Retinal pigment epithelial cell (primary cell): ENCODE data around the gene FOXP4.

Experiments
- DNase-seq: peaks from one replicate; pipeline ENCODE4 v3.0.0-alpha.2; 2010; ENCODE audit warnings: low read depth
- H3K4me3 ChIP-seq: 2 replicates; pipeline ENCODE4 v1.5.1; 2011; ENCODE audit warnings: mild to moderate bottlenecking, low read length, control low read depth, moderate library complexity
- TF ChIP-seq, protein P1 (sequence below): conservative IDR thresholded peaks from 2 replicates; pipeline ENCODE4 v1.5.1; 2011; ENCODE audit warnings: low read depth, low read length, control low read depth, inconsistent platforms

FOXP4 gene

DNA sequence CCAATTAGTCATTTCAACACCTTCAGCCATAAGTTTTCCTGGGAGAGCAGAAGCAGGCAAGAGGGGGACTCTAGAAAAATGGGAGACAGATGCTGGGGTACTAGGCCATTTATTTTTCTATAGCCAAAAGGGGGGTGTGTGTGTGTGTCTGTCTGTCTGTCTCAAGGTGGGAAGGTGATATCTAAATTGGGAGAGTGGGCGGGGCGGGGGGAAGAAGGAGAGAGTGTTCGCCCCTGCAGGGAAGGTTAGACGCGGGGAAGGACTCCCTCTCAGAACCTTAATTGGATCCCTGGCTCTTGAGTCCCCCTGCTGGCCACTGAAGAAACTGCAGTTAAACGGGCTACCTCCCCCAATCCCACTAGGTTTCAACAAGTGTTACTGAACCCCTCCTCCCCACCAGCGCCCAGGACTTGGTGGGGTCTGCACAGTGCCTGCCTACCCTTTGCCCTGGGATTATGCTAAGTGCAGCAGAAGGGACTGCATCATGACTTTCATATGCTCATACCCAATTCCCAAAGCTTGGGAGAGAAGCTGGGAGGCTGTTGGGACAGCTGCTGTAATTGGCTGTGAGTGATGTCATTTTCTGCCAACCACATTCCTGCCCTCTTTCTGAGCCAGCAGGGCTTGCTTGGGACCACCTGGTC is 45.8 kb downstream of the FOXP4 start:
- DNase-seq = no peak
- no peak overlapping the region for H3K4me3 ChIP-seq
- TF ChIP-seq, protein P1, sequence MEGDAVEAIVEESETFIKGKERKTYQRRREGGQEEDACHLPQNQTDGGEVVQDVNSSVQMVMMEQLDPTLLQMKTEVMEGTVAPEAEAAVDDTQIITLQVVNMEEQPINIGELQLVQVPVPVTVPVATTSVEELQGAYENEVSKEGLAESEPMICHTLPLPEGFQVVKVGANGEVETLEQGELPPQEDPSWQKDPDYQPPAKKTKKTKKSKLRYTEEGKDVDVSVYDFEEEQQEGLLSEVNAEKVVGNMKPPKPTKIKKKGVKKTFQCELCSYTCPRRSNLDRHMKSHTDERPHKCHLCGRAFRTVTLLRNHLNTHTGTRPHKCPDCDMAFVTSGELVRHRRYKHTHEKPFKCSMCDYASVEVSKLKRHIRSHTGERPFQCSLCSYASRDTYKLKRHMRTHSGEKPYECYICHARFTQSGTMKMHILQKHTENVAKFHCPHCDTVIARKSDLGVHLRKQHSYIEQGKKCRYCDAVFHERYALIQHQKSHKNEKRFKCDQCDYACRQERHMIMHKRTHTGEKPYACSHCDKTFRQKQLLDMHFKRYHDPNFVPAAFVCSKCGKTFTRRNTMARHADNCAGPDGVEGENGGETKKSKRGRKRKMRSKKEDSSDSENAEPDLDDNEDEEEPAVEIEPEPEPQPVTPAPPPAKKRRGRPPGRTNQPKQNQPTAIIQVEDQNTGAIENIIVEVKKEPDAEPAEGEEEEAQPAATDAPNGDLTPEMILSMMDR = peak; percentile 92

- no peak for DNase-seq
- no peak overlapping the region for H3K4me3 ChIP-seq
- TF ChIP-seq, protein P1 = no peak
Observed at GRCh38 chr6:41593406-41593805, 47.2 kb downstream of the FOXP4 start.

DNA sequence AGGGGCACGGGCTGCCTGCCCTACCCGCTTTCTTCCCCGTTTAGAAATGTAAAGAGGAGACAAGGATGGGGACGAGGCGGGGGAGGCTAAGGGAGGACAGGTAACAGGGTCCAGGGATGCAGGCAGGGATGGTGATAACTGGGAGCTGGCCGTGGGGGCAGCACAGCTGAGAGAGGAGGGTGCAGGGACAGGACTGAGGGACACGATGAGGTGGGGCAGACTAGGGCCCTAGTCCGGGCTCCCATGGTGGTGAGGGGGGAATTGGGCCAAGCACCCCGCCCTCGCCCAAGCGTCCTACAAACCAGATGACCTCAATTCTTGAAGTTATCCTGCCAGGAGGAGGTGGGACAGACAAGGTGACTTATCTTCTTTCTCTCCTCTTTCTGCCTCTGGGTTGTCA is 47.7 kb downstream of the FOXP4 start:
- TF ChIP-seq, protein P1 = no peak
- no peak for DNase-seq
- no peak overlapping the region for H3K4me3 ChIP-seq

GRCh38 chr6:41594326-41594725 is 48.1 kb downstream of the FOXP4 start:
- DNase-seq = no peak
- TF ChIP-seq, protein P1 = no peak
- H3K4me3 ChIP-seq = no peak overlapping the region

DNA sequence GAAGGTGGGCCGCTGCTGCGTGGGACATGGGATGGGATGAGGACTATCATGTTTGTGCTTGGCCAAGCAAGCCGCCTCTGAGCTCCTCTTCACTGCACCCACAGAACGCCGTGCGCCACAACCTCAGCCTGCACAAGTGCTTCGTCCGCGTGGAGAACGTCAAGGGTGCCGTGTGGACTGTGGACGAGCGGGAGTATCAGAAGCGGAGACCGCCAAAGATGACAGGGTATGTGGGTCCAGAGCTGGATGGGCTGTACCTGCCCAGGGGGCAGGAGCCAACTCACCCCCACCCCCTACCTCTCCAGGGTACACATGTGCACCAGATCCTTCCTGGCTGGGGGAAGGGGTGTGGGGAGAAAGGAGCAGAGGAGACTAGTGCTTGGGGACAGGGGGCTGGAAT is 48.6 kb downstream of the FOXP4 start:
- H3K4me3 ChIP-seq = no peak overlapping the region
- TF ChIP-seq, protein P1 = no peak
- no peak for DNase-seq

- DNase-seq = no peak
- TF ChIP-seq, protein P1 = no peak
- no peak overlapping the region for H3K4me3 ChIP-seq
Observed at GRCh38 chr6:41595166-41595565, 49.0 kb downstream of the FOXP4 start.

DNA sequence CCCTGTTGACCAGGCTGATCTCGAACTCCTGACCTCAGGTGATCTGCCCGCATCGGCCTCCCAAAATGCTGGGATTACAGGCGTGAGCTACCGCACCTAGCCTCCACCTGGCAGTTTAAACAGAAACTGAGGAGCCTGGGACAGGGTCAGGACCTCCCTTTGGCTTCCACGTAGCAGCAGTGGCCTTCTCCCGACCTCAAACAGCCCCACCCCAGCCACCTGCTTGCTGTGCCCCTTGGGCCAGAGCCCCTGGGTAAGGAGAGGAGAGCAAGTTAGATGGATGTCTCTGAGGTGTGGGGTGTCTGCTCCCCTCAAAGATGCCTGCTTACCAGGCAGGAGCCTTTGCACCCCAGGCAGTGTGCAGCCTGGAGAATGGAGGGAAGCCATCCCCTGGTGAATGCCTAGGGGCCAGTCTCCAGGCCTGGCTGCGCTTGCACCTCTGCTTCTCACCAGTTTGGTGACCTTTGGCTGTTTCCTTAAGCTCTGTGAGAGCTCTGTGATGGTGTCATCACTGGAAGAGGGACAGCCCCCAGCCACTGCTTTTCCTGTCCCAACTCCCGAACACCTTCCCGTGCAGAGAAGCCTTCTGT is 50.0 kb downstream of the FOXP4 start:
- H3K4me3 ChIP-seq = no peak overlapping the region
- TF ChIP-seq, protein P1 = no peak
- no peak for DNase-seq
